NCI-H460 (cell line): Measurements from ENCODE around the gene FAIM. TPM values are rescaled to one million over a fixed set of nuclear protein-coding genes. Genes with fewer than 3 reads are reported as not detected.
"Not testable (repeated sequence)": the region's sequence is repeated elsewhere in the genome, so short reads cannot be mapped to it uniquely, and the experiment has no call there.

ENCODE experiments used
- DNase-seq: peaks from one replicate; pipeline ENCODE4 v3.0.0-alpha.2; 2016; ENCODE audit warnings: low read depth; ENCODE audit errors: extremely low read depth
- total RNA-seq: library from RNA; depleted of rRNA; stranded (reverse); fragments of >200 nt; shearing (Covaris generic); gene quantifications from 2 replicates; pipeline ENCODE4 v1.2.3, GENCODE V29; 2014

FAIM gene
- total RNA-seq, 1 experiment from 2014 or later, result 25.0 TPM

DNA sequence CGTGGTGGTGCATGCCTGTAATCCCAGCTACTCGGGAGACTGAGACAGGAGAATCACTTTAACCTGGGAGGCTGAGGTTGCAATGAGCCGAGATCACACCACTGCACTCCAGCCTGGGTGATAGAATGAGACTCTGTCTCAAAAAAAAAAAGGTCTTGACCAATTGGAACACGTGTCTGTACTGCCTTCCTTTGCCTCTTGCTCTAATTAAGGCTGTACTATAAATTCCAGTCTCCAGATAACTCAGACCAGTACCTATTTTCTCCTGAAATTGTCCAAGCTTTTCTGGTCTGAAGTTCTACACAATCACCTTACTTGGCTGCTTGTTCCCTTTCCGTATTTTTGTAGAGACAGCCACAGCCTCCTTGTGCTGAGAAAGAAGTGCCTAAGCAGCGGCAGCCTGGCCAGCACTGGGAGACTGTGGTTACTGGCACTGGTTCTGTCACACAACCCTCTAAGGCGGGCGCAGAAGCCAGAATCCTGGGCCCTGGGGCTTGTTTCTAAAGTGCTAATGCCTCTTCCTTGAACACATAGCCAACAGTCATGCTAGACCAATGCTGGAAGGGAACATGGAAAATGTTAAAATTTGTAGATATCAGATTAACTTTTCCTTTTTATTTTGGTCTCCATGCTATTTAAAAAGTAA is 8.3 kb upstream of the FAIM start:
- DNase-seq, result no peak

DNA sequence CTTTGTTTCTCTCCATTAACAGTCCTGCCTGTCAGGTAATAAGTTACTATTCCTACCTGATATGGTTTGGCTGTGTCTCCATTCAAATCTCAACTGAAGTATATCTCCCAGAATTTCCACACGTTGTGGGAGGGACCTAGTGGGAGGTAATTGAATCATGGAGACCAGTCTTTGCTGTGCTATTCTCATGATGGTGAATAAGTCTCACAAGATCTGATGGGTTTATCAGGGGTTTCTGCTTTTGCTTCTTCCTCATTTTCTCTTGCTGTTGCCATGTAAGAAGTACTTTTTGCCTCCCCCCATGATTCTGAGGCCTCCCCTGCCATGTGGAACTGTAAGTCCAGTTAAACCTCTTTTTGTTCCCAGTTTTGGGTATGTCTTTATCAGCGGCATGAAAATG is 6.9 kb upstream of the FAIM start:
- not testable (repeated sequence) for DNase-seq

DNA sequence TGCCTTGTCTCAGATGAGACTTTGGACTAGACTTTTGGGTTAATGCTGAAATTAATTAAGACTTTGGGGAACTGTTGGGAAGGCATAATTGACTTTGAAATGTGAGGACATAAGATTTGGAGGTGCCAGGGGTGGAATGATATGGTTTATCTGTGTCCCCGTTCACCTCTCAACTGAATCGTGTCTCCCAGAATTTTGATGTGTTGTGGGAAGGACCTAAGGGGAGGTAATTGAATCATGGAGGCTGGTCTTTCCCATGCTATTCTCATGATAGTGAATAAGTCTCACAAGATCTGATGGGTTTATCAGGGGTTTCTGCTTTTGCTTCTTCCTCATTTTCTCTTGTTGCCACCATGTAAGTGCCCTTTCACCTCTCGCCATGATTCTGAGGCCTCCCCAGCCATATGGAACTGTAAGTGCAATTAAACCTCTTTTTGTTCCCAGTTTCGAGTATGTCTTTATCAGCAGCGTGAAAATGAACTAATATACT is 4.4 kb upstream of the FAIM start:
- not testable (repeated sequence) for DNase-seq

DNA sequence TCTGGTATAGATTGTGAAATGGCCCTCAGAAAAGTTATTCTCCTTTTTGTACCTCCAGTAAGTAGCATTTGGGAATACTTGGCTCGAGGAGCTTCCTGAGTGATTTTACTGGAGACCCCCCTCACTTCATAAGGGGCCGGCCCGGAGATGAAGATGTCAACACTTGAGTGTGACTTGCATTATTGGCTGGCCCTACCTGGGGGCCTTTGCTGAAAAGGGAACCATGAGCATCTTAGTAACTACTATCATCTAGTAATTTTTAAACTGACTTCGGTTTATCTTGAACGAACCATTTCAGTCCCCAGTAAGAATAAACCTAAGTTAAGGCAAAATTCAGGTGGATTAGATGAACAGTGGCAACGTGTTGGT is 1.3 kb downstream of the FAIM start:
- no peak for DNase-seq

DNA sequence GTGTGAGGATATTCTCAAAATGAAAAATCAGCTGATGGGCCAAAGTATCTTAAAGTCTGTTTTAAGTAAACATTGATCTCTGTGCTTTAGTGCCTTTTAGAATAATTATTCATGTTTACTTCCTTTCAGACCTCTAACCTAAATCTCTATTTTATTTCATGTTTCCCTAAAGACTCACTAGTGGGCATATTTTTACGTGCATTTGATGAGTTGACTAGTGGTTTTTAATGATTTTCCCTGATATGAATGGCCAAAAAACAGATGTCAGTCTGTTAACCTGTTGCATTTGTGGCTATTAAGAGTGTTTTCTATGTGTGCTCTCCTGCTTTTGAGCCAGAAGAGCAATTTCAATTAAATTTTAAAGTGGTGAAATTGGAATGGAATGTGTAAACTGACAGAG is 6.9 kb downstream of the FAIM start:
- DNase-seq, result no peak

DNA sequence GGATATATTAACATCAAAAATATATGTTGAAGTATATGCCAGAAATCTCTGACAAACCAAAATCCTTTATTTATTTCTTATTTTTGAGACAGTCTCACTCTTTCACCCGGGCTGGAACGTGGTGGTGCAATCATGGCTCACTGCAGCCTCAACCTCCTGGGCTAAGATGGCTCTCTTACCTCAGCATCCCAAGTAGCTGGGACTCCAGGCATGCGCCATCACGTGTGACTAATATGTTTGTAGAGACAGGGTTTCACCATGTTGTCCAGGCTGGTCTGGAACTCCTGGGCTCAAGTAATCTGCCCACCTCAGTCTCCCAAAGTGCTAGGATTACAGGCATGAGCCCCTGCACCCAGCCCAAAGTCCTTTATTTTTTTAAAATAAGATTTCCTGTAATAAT is 11.9 kb downstream of the FAIM start:
- DNase-seq, result no peak

DNA sequence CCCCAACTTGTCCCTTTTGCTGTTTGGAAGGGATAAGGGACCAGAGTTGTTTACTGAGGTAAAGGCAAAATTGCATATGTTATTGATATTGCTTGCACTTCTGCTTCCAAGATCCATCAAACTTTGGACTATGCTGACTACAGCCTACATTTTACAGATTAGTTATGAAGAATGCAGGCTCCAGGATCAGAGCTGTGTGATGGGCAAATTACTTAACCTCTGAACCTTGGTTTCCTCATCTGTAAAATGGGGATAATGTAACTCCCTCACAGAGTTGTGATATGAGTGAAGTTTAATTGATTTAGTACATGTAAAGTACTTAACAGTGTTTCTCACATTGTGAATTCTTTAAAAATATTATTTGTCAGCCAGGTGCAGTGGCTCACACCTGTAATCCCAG is 15.9 kb downstream of the FAIM start:
- DNase-seq, result no peak

DNA sequence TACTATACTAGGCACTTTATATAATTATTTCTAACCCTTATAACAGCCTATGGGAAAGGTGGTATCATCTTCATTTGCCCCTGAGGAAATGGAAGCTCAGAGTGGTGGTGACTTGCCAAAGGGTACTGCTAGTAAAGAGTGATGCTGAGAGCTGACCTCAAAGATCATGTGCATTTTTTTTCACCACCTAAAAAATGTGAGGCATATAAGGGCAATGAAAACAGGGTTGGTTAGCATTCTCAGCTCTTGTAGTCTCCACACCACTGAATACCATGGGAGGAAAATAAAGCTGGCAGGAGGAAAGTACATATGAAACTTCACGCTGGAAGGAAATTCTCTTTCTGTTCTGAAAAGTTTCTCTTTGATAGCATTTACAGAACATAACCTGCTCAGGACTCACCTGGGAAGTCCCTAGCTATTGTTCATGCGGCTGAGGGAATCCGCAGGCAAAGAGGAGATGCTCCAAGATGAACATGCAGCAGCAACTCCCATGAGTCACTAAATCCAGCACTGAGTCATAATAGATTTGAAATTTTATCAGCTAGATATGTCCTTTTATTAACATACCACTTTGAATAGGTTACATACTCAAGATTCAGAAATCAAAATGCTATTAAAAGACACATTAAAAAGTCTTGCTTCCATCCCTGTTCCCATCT is 17.3 kb downstream of the FAIM start:
- DNase-seq, result no peak

DNA sequence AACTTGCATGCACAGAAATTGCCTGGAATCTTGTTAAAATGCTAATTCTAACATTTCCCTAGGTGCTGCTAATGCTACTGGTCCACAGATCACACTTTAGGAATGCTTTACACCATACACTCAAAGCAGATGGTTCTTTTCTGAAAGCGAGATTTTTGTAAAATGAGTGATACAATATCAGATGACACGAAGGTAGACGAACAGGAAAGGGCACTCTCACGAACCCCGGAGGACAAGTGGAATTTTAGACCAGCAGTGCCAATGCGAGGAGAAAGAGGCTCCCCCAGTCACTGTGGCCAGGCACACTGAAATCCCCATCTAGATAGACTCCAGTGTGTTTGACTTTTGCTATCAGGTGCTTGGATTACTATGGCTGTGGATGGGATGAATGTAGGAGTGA is 21.0 kb downstream of the FAIM start:
- no peak for DNase-seq

DNA sequence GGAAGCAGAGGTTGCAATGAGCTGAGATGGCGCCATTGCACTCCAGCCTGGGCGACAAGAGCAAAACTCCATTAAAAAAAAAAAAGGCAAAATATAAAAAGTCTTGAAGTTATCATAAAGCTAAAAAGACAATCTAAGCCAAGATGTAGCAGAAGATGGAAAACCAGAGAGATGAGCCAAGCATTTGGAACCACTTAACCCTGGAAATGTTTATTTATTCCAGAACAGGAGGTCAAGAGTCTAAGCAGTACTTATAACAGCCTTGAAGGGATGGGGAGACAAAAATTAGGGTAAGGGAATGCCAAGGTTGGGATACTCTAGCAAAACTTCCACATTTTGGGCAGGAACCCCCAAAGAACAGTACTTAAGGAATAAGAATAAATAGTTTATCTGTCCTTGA is 30.1 kb downstream of the FAIM start:
- DNase-seq, result no peak

DNA sequence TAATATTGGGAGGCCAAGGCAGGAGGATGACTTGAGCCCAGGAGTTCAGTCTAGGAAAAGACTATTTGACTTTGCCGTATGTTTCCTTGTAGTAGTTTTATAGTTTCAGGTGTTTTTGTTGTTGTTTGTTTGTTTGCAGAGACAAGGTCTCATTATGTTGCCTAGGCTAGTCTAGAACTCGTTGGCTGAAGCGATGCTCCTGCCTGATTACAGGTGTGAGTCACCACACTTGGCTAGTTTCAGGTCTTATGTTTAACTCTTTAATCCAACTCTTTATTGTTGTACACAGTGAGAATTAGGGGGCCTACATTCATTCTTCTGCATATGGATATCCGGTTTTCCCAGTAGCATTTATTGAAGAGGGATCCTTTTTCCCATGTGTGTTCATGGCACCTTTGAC is 32.0 kb downstream of the FAIM start:
- DNase-seq, result no peak

DNA sequence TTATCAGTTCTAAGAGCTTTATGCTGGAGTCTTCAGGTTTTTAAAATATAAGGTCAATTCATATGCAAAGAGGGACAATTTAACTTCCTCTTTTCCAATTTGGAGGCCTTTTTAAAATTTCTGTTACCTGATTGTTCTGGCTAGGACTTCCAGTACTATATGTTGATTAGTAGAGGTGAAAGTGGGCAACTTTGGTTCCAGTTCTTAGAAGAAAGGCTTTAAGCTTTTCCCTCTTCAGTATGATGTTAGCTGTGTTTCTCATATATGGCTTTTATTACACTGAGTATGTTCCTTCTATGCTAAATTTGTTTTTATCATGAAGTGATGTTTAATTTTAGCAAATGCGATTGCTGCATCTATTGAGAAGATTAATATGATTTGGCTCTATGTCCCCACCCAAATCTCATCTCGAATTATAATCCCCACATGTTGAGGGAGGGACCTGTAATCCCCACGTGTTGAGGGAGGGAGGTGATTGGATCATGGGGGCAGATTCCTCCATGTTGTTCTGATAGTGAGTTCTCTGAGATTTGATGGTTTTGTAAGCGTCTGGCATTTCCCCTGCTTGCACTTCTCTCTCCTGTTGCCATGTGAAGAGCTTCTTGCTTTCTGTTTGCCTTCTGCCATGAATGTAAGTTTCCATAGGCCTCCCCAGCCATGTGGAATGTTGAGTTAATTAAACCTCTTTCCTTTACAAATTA is 33.8 kb downstream of the FAIM start:
- no peak for DNase-seq

DNA sequence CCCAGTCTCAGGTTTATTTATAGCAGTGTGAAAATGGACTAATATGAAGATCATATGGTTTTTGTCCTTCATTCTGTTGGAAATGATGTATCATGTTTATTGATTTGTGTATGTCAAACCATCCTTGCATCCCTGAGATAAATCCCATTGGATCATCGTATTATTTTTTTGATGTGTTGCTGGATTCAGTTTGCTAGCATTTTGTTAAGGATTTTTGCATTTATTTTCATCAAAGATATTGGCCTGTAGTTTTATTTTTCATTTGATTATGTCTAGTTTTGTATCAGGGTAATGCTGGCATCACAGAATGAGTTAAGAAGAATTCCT is 34.3 kb downstream of the FAIM start:
- DNase-seq, result no peak

DNA sequence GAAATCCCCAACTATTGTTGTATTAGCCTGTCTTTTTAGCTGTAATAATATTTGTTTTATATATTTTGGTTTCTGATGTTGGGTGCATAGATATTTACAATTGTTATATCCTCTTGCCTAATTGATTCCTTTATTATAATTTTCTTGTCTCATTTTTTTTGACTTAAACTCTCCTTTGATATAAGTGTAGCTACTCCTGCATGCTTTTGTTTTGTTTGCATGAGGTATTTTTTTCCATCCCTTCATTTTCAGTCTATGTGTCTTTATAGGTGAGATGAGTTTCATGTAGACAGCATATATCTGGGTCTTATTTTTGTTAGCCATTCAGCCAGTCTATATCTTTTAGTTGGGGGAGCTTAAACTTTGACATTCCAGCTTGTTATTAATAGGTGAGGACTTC is 37.4 kb downstream of the FAIM start:
- no peak for DNase-seq

DNA sequence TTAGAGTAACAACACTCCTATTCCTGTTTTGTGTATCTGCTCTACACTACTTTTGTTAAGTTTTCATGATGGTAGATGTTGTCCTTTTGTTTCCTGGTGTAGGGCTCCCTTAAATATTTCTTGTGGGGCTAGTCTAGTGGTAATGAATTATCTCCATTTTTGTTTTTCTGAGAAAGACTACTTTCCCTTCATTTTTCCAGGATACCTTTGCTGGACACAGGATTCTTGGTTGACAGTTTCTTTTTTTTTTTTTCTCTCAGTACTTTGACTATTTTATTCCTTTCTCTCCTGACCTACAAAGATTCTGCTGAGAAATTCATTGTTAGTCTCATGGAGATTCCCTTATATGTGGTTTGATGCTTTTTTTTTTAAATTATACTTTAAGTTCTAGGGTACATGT is 37.9 kb downstream of the FAIM start:
- no peak for DNase-seq

DNA sequence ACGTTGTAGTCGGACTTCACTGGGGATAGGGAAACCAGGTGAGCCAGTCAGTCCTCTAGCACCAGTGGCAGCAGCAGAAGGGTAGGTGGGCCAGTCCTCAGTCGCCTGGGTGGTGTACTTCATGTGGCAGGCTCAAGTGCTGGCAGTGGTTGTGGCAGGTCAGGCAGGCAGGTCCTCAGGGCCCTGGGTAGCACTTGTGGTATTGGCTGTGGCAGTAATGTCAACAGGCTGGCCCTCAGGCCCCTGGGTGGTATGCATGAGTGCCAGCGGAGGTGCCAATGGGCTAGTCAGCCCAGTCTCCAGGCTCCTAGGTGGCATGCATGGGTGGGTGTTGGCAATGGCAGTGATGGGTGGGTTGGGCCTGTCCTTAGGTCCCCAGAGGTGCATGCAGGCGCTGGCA is 40.6 kb downstream of the FAIM start:
- no peak for DNase-seq

DNA sequence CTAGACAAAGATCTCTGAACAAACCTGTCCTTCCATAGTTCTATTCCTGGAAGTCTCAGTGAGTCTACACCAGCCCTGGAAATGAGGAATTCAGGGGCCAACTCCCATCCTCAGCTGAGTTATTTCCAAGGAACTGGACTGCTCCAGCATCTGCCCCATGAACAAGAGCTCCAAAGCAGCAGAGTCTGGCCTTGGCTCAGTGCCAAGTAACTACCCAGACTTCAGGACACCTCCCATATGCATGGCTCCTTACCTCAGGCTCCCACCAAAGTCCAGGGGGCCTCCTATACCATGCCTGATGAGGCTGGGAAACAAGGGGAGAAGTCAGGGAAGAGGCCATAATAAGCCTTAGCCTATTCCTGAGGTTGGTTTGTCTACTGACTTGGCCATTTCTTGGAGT is 45.0 kb downstream of the FAIM start:
- no peak for DNase-seq

DNA sequence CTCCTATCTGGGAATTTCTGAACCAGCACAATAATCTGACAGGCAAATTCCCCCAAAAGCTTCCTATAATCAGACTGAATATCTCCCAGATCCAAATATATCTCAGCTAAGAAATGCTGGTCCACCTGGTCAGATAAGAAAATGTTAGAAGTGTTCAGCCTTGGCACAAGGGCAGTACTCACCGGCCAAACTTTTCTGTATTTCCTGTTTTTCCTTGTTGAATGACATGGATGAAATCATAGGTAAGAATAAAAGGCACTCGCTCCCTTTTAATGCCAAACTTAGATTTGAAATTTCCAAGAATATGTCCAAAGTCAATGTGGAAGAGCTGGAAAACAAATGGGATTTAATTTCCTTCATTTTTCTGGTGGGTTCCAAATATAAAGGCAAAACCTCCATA is 48.9 kb downstream of the FAIM start:
- no peak for DNase-seq

DNA sequence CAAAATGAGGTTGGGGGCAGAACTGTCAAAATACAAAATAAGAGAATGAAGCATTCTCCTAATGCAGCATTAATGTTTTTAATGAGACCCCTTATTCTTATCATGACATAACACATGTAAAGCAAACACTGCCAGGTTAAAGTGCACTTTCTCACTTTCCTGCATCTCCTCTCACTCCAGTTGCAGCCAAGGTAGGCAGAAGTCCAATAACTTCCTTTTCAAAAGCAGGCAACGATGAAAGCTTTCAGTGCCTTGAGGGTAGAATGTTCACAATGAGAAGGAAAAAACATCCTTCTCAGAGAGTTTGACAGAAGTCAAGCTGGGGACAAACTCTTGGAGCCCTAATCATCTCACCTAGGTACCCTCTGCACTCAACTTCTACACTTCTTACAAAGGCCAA is 59.5 kb downstream of the FAIM start:
- no peak for DNase-seq

DNA sequence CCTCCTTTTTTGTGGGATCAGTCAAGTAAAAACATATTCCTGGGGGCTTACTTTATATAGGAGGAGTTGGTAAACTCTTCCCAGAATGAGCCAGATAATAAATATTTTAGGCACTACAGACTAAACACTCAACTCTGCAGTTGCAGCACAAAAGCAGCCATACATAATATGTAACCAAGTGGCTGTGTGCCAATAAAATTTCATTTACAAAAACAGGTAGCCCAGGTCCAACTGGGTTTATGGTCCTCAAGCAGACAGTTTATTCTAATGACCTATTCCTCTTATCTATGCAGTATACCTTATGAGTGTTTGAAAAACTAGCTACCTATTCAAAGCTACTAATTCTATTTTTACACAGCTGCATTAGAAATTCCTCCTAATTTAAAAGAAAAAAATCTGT is 61.8 kb downstream of the FAIM start:
- DNase-seq, result no peak

DNA sequence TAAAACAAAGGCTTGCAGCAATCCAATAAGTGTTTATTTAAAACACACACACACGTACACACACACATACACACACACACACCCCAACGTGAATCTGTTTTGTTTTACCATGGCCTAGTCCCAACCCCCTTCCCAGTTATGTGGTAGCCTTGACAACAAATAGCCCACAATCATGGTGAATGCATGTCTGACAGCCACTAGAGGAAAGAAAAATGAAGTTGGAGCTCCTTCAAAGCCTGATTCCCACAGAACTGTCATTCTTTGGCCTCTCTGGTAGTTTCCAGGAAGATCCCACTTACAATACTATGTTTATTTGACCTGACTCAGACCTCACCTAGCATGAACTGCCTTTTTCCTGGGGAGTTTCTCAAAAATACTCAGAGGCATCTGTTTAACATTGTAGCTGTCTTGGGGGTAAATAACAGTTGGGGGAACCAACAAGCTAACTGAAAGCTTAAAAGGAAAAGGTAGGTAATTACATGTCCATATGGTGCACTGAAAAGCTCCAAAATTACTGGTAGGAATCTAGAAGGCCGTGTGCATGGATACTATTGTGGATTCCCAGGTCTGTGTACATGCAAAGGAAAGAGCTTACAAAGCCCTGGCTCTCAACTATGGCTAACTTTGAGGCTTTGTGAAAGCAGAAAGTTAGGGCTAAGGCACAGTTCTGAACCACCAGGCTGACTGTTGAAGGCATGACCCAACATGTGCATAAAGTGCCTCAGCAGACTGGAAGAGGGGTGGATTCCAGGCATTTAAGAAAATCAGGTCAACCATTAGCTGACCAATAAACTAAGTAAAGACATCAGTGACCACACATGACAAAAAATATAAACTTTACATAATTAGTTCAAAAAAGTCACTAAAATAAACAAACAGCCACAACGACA is 65.3 kb downstream of the FAIM start:
- no peak for DNase-seq
